Bronchial epithelial cell (primary cell): ENCODE results near the gene MKNK2. TPM values are rescaled to one million over a fixed set of nuclear protein-coding genes. Genes with fewer than 3 reads are reported as not detected.
A peak's percentile ranks its signal among the peaks of the same experiment; 100 is the strongest.

Experiments used
- DNase-seq: peaks from one replicate; pipeline ENCODE4 v3.0.0-alpha.2; 2010; ENCODE audit warnings: low read depth
- FAIRE-seq: peaks from 2 replicates; lab custom pipeline; 2011; peaks lifted over from hg19 to GRCh38; lab: Jason Lieb, UNC
- H3K27me3 ChIP-seq: 2 replicates; pipeline ENCODE4 v1.5.1; 2011; ENCODE audit warnings: low read length; ENCODE audit not compliant: control insufficient read depth, insufficient read depth
- H3K36me3 ChIP-seq: 2 replicates; pipeline ENCODE4 v1.5.1; 2011; ENCODE audit warnings: low read length; ENCODE audit not compliant: control insufficient read depth, insufficient read depth
- H3K4me3 ChIP-seq: 2 replicates; pipeline ENCODE4 v1.5.1; 2011; ENCODE audit warnings: mild to moderate bottlenecking, low read depth, low read length, control low read depth
- total RNA-seq: library from RNA; depleted of rRNA; stranded (reverse); fragments of >200 nt; gene quantifications from 2 replicates; pipeline ENCODE4 v1.2.1, GENCODE V29; 2014
- TF ChIP-seq, protein P1 (sequence below): IDR thresholded peaks from 2 replicates; pipeline ENCODE4 v1.5.1; 2011; ENCODE audit warnings: mild to moderate bottlenecking, moderate library complexity, low read length, control low read depth, inconsistent platforms; ENCODE audit not compliant: insufficient read depth, severe bottlenecking

MKNK2 gene
- total RNA-seq, 1 donor from 2014 or later: 251 TPM

- FAIRE-seq (no peak), DNase-seq (no peak)
- TF ChIP-seq, protein P1, sequence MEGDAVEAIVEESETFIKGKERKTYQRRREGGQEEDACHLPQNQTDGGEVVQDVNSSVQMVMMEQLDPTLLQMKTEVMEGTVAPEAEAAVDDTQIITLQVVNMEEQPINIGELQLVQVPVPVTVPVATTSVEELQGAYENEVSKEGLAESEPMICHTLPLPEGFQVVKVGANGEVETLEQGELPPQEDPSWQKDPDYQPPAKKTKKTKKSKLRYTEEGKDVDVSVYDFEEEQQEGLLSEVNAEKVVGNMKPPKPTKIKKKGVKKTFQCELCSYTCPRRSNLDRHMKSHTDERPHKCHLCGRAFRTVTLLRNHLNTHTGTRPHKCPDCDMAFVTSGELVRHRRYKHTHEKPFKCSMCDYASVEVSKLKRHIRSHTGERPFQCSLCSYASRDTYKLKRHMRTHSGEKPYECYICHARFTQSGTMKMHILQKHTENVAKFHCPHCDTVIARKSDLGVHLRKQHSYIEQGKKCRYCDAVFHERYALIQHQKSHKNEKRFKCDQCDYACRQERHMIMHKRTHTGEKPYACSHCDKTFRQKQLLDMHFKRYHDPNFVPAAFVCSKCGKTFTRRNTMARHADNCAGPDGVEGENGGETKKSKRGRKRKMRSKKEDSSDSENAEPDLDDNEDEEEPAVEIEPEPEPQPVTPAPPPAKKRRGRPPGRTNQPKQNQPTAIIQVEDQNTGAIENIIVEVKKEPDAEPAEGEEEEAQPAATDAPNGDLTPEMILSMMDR: no peak
- Histone ChIP-seq H3K27me3 (no peaks in the 10 kb centered on the region), H3K4me3 (no peak overlapping the region), H3K36me3 (peaks cover 14% of the 10 kb centered on the region)
Observed at GRCh38 chr19:1998712-1999708, 52.0 kb downstream of the MKNK2 start.

DNA sequence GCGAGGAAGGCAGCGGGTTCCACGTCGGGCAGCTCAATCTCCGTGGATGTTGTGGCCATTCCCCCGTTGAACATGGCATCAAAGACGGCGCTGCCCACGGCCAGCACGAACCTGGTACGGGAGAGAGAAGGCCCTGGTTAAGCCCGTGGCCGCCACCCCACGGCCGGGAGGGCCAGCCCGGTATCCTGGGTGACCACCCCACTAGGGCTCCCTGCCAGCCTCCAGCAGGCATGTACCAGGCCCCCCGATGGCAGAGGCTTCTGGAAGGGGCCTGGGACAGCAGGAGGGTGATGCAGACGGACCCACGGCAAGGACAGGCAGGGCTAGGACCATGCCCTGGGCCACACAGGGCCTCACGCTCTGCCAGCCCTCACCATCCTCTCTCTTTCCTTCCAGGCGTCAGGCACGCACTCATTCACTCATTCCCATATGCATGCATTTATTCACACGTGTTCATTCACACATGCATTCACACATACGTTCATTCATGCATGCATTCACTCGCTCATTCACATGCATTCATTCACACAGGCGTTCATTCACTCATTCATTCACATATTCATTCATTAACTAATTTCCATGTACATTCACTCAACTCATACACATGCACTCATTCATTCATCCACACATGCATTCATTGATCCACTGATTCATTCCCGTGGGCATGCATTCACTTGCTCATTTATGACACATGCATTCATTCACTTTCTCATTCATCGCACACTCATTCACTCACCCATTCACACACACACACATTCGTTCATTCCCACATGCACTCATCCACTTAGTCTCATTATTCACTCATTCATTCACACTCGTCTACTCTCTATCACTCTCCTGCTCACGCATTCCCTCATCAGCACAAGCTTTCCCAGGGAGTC, 53.5 kb downstream of the MKNK2 start:
- TF ChIP-seq, protein P1: no peak
- Histone ChIP-seq H3K27me3 (no peaks in the 10 kb centered on the region), H3K36me3 (peaks cover 17% of the 10 kb centered on the region), H3K4me3 (no peak overlapping the region)
- FAIRE-seq (peak; percentile 98), DNase-seq (peak; percentile 69)

DNA sequence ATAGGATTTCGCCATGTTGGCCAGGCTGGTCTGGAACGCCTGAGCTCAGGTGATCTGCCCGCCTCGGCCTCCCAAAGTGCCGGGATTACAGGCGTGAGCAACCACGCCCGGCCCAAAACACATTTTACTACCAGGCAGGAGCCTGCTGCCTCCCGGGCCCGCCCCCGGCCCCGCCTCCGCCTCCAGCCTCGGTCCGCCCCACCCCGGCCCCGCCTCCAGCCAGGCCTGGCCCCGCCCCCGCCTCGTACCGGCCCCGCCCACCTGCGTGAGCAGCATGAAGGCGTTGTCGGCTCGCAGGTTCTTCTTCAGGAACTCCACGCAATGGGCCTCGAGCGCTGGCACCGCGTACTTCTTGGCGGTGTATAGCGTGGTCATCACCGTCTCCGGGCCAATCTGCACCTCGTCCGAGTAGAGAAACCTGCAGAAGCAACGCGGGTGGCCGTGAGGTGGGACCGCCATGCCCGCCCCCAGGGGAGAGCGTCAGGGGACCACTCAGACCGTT, 58.2 kb downstream of the MKNK2 start:
- DNase-seq: no peak
- H3K36me3 ChIP-seq: peaks cover 32% of the 10 kb centered on the region
- FAIRE-seq: no peak
- TF ChIP-seq, protein P1: no peak
- no peaks in the 10 kb centered on the region for H3K27me3 ChIP-seq
- H3K4me3 ChIP-seq: no peak overlapping the region

DNA sequence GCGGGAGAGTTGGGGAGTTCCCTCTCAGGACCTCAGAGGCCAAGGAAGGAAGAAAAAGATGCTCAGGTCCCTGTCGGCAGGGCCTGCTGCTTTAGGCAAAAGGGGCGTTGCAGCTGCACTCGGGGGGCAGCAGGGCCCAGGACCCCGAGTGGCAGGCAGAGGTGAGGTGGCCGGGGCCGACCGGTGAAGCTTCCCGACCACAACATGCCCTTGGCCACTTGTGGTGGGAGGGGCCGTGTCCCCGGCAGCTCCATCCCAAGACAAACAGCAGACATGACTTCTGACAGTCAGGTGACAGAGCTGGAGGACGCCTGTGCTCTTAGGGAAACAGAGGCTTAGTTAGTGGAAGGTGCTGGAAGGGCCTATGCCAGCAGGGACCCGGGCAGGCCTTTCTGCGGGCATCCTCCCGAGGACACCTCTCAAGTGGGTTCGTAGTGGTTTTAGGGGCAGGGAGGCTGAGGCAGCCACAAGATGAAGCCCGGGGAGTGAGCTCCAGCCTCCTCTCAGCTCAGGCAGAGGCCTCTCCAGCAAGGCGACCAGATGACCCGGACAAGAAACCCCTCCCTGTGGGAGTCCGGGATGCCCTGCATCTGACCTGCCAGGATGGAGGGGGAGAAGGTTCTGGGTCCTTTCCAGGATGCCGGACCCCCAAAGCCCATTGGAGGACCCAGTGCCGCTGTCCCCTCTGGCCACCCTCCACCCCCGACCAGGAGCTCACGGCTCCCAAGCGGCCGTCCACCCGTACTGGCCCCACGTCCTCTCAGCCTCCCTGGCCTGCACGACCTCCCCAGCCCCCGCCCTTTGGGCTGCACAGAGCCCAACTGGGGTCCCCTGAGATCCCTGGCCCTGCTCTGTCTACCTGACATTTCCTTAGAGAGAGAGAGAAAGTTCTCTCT, 59.8 kb downstream of the MKNK2 start:
- H3K27me3 ChIP-seq: no peaks in the 10 kb centered on the region
- TF ChIP-seq, protein P1: no peak
- peaks cover 29% of the 10 kb centered on the region for H3K36me3 ChIP-seq
- no peak for DNase-seq
- no peak for FAIRE-seq
- no peak overlapping the region for H3K4me3 ChIP-seq
